ENCODE results near the gene ZDHHC13. TPM values are rescaled to one million over a fixed set of nuclear protein-coding genes. Genes with fewer than 3 reads are reported as not detected.

Gene ZDHHC13
- total RNA-seq, 1 experiment from 2014 or later, result 21.8 TPM

DNA sequence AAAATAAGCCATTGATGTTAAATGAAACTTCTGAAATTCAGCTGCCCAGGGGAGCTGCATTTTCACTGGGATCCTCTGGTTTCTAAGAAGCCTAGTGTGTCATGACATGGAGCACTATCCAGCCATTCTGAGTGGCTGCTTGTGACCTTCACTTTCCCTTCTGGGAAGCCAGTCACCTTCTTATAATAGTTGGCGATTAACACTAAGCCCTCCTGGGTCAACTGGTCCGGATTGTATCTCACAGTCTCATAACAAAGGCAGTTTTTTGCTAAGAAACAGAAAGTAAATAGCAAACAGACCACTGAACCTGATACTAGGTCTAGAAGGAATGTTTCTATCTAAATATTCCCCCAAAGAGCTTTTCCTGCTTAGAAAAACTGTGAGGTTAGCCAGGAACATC is 76.9 kb downstream of the ZDHHC13 start:
- no peaks in the 10 kb centered on the region for H4K20me1 ChIP-seq (ENCODE audit: insufficient read depth)
- no peak overlapping the region for H3K4me2 ChIP-seq (ENCODE audit: low read length)
- ATAC-seq (no peak), DNase-seq (ENCODE audit: low read depth, low spot score) (no peak)
- H3K9ac ChIP-seq (ENCODE audit: low read length), result no peak overlapping the region
- H2AFZ ChIP-seq (ENCODE audit: low read depth, low read length, poor library complexity, severe bottlenecking), result no peak overlapping the region
- POLR2A ChIA-PET, result no interaction called here
- H3K9me3 ChIP-seq (ENCODE audit: control insufficient read depth in 1 of 2, insufficient read depth in 1 of 2, low read depth in 1 of 2, low read length in 2 of 2), result no peaks in the 10 kb centered on the region
- no peak overlapping the region for H3K27ac ChIP-seq (ENCODE audit: low read depth, low read length)
- H3K36me3 ChIP-seq (ENCODE audit: control insufficient read depth in 1 of 2, insufficient read depth in 2 of 2, low read length in 2 of 2), result no peaks in the 10 kb centered on the region
- intact Hi-C loops (cut with micrococcal nuclease), result no loop called here
- H3K4me3 ChIP-seq (replicated peaks in 1 of 2; ENCODE audit: low read depth in 1 of 2, low read length in 2 of 2), result no peak overlapping the region
- no peaks in the 10 kb centered on the region for H3K4me1 ChIP-seq (ENCODE audit: control insufficient read depth in 1 of 2, insufficient read depth in 2 of 2, low read length in 2 of 2)
- no peaks in the 10 kb centered on the region for H3K9me2 ChIP-seq (ENCODE audit: insufficient read depth)
- RAD21 ChIA-PET (ENCODE audit: low non-redundant PET in 1 of 2, low total read pairs in 2 of 2, uncharacterized antibody in 2 of 2, unreplicated experiment in 2 of 2), result no interaction called here
- no peaks in the 10 kb centered on the region for H3K27me3 ChIP-seq (ENCODE audit: insufficient read depth, low read length)
- no TSS peak for BruUV-seq (replicated peaks)
- H3K79me2 ChIP-seq (ENCODE audit: insufficient read depth, low read length), result no peaks in the 10 kb centered on the region
- no peak for TF ChIP-seq EZH2phosphoT487 (IDR thresholded peaks at IDR 0.05; ENCODE audit: borderline replicate concordance)
- TF ChIP-seq, protein P1, sequence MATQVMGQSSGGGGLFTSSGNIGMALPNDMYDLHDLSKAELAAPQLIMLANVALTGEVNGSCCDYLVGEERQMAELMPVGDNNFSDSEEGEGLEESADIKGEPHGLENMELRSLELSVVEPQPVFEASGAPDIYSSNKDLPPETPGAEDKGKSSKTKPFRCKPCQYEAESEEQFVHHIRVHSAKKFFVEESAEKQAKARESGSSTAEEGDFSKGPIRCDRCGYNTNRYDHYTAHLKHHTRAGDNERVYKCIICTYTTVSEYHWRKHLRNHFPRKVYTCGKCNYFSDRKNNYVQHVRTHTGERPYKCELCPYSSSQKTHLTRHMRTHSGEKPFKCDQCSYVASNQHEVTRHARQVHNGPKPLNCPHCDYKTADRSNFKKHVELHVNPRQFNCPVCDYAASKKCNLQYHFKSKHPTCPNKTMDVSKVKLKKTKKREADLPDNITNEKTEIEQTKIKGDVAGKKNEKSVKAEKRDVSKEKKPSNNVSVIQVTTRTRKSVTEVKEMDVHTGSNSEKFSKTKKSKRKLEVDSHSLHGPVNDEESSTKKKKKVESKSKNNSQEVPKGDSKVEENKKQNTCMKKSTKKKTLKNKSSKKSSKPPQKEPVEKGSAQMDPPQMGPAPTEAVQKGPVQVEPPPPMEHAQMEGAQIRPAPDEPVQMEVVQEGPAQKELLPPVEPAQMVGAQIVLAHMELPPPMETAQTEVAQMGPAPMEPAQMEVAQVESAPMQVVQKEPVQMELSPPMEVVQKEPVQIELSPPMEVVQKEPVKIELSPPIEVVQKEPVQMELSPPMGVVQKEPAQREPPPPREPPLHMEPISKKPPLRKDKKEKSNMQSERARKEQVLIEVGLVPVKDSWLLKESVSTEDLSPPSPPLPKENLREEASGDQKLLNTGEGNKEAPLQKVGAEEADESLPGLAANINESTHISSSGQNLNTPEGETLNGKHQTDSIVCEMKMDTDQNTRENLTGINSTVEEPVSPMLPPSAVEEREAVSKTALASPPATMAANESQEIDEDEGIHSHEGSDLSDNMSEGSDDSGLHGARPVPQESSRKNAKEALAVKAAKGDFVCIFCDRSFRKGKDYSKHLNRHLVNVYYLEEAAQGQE (IDR thresholded peaks at IDR 0.05; ENCODE audit: low read depth), result no peak
- TF ChIP-seq, protein P2, sequence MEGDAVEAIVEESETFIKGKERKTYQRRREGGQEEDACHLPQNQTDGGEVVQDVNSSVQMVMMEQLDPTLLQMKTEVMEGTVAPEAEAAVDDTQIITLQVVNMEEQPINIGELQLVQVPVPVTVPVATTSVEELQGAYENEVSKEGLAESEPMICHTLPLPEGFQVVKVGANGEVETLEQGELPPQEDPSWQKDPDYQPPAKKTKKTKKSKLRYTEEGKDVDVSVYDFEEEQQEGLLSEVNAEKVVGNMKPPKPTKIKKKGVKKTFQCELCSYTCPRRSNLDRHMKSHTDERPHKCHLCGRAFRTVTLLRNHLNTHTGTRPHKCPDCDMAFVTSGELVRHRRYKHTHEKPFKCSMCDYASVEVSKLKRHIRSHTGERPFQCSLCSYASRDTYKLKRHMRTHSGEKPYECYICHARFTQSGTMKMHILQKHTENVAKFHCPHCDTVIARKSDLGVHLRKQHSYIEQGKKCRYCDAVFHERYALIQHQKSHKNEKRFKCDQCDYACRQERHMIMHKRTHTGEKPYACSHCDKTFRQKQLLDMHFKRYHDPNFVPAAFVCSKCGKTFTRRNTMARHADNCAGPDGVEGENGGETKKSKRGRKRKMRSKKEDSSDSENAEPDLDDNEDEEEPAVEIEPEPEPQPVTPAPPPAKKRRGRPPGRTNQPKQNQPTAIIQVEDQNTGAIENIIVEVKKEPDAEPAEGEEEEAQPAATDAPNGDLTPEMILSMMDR (IDR thresholded peaks at IDR 0.05 in 2 of 3, conservative IDR thresholded peaks at IDR 0.05 in 1 of 3; ENCODE audit: borderline replicate concordance in 1 of 3, insufficient read depth in 1 of 3, low read depth in 2 of 3, low read length in 2 of 3), result no peak
- TF ChIP-seq TCF7L2 (IDR thresholded peaks at IDR 0.05; ENCODE audit: borderline replicate concordance, extremely low read depth, insufficient read depth, insufficient read length), result no peak
- no peak for TF ChIP-seq RAD21 (IDR thresholded peaks at IDR 0.05; ENCODE audit: low read depth)
- TF ChIP-seq CBX3 (IDR thresholded peaks at IDR 0.05; ENCODE audit: low read depth), result no peak
- no peak for TF ChIP-seq ZFX (IDR thresholded peaks at IDR 0.05)
- TF ChIP-seq ELF1 (IDR thresholded peaks at IDR 0.05; ENCODE audit: borderline replicate concordance, low read depth), result no peak
- no peak for TF ChIP-seq POLR2A (IDR thresholded peaks at IDR 0.05; ENCODE audit: borderline replicate concordance, extremely low read depth, insufficient read depth, insufficient read length)
- no peak for TF ChIP-seq ZNF274 (IDR thresholded peaks at IDR 0.05; ENCODE audit: low read depth, low read length)
- TF ChIP-seq JUND (IDR thresholded peaks at IDR 0.05), result no peak
- no peak for TF ChIP-seq SIN3A (IDR thresholded peaks at IDR 0.05; ENCODE audit: low read depth)
- TF ChIP-seq POLR2AphosphoS5 (IDR thresholded peaks at IDR 0.05; ENCODE audit: low read depth, low read length), result no peak
- TF ChIP-seq CEBPB (IDR thresholded peaks at IDR 0.05; ENCODE audit: low read depth), result no peak
- no peak for TF ChIP-seq FOSL1 (IDR thresholded peaks at IDR 0.05; ENCODE audit: low read depth)
- CTCF ChIA-PET, result no interaction called here

Measured in HCT116 (cell line).